Measurements from ENCODE around the gene ONECUT3. TPM values are rescaled to one million over a fixed set of nuclear protein-coding genes. Genes with fewer than 3 reads are reported as not detected.

ONECUT3 gene
- total RNA-seq, 1 donor from 2014 or later = 1.0 TPM

DNA sequence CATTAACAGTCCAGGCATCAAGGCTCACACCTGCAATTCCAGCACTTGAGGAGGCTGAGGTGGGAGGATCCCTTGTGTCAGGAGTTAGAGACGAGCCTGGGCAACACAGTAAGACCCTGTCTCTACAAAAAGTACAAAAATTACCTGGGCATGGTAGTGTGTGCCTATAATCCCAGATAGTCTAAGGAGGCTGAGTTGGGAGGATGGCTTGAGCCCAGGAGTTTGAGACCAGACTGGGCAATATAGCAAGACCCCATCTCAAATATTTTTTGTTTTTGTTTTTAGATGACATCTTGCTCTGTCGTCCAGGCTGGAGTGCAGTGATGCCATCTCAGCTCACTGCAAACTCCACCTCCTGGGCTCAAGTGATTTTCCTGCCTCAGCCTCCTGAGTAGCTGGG is 40.1 kb upstream of the ONECUT3 start:
- no peak overlapping the region for H3K4me3 Mint-ChIP-seq
- H3K27ac Mint-ChIP-seq (ENCODE audit: unreplicated experiment) = no peak overlapping the region
- H3K27me3 Mint-ChIP-seq (ENCODE audit: low read depth) = peaks cover 66% of the 10 kb centered on the region
- H3K9me3 Mint-ChIP-seq = peaks cover 4% of the 10 kb centered on the region
- TF ChIP-seq, protein P1, sequence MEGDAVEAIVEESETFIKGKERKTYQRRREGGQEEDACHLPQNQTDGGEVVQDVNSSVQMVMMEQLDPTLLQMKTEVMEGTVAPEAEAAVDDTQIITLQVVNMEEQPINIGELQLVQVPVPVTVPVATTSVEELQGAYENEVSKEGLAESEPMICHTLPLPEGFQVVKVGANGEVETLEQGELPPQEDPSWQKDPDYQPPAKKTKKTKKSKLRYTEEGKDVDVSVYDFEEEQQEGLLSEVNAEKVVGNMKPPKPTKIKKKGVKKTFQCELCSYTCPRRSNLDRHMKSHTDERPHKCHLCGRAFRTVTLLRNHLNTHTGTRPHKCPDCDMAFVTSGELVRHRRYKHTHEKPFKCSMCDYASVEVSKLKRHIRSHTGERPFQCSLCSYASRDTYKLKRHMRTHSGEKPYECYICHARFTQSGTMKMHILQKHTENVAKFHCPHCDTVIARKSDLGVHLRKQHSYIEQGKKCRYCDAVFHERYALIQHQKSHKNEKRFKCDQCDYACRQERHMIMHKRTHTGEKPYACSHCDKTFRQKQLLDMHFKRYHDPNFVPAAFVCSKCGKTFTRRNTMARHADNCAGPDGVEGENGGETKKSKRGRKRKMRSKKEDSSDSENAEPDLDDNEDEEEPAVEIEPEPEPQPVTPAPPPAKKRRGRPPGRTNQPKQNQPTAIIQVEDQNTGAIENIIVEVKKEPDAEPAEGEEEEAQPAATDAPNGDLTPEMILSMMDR (conservative IDR thresholded peaks at IDR 0.05) = no peak
- peaks cover 12% of the 10 kb centered on the region for H3K4me1 Mint-ChIP-seq
- H3K36me3 Mint-ChIP-seq (ENCODE audit: low read depth) = peaks cover 3% of the 10 kb centered on the region
- no peak for DNase-seq (ENCODE audit: low read depth, low spot score)

DNA sequence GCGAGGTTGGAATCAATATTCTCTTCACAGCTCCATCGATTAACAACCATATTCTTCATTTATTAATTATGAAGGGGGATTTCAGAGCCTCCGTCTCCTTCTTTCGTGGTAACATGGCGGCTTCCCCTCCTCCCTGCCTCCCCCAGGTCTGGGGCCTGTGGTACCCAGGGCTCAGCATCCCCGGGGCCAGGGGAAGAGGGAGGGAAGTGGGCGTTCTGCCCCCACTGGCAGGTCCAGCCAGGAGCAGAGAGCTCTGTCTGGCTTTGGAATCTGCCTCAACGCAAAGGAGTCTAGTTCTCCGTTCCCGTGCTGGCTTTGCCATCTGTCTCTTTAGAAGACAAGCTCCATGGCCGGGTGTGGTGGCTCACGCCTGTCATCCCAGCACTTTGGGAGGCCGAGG is 37.8 kb upstream of the ONECUT3 start:
- Mint-ChIP-seq H3K27me3 (ENCODE audit: low read depth) (peaks cover 63% of the 10 kb centered on the region), H3K27ac (ENCODE audit: unreplicated experiment) (no peak overlapping the region)

DNA sequence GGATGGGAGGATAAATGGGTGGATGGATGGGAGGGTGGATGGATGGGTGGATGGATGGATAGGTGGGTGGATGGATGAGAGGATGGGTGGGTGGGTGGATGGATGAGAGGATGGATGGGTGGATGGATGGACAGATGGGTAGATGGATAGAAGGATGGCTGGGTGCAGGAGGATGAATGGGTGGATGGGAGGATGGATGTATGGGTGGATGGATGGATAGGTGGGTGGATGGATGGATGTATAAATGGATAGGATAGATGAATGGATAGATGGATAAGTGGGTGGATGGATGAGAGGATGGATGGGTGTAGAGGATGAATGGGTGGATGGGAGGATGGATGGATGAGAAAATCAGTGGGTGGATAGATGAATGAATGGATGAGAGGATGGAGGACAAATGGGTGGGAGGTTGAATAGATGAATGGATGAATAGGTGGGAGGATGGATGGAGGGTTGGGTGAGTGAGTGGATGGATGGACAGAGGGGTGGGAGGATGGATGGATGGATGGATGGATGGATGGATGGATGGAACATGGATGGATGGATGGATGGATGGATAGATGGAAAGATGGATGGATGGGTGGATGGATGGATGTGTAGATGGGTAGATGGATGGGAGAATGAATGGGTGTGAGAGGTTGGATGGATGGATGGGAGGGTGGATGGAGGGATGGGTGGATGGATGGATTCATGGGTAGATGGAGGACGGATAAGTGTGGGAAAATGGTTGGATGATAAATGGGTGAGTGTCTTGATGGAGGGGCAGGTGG is 35.9 kb upstream of the ONECUT3 start:
- no peak overlapping the region for H3K27ac Mint-ChIP-seq (ENCODE audit: unreplicated experiment)
- TF ChIP-seq, protein P1 (conservative IDR thresholded peaks at IDR 0.05) = no peak
- H3K4me1 Mint-ChIP-seq = peaks cover 12% of the 10 kb centered on the region
- no peak overlapping the region for H3K4me3 Mint-ChIP-seq
- H3K36me3 Mint-ChIP-seq (ENCODE audit: low read depth) = peaks cover 3% of the 10 kb centered on the region
- peaks cover 4% of the 10 kb centered on the region for H3K9me3 Mint-ChIP-seq
- H3K27me3 Mint-ChIP-seq (ENCODE audit: low read depth) = peaks cover 69% of the 10 kb centered on the region
- no peak for DNase-seq (ENCODE audit: low read depth, low spot score)

More for the DNA sequence above, 37.8 kb upstream of the ONECUT3 start:
- DNase-seq (ENCODE audit: low read depth, low spot score) = no peak
- peaks cover 12% of the 10 kb centered on the region for H3K4me1 Mint-ChIP-seq
- no peak overlapping the region for H3K4me3 Mint-ChIP-seq
- peaks cover 3% of the 10 kb centered on the region for H3K36me3 Mint-ChIP-seq (ENCODE audit: low read depth)
- H3K9me3 Mint-ChIP-seq = peaks cover 4% of the 10 kb centered on the region
- TF ChIP-seq, protein P1 (conservative IDR thresholded peaks at IDR 0.05) = no peak

DNA sequence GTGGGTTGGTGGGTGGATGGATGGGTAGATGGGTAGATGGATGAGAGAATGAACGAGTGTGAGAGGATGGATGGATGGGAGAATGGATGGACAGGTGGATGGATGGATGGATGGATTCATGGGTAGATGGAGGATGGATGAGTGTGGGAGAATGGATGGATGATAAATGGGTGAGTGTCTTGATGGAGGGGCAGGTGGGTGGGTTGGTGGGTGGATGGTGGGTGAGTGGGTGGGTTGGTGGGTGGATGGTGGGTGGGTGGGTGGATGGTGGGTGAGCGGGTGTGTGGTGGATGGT is 35.4 kb upstream of the ONECUT3 start:
- Mint-ChIP-seq H3K27ac (ENCODE audit: unreplicated experiment) (no peak overlapping the region), H3K4me1 (peaks cover 12% of the 10 kb centered on the region), H3K27me3 (ENCODE audit: low read depth) (peaks cover 70% of the 10 kb centered on the region), H3K9me3 (peaks cover 4% of the 10 kb centered on the region), H3K36me3 (ENCODE audit: low read depth) (peaks cover 3% of the 10 kb centered on the region), H3K4me3 (no peak overlapping the region)
- TF ChIP-seq, protein P1 (conservative IDR thresholded peaks at IDR 0.05) = no peak
- DNase-seq (ENCODE audit: low read depth, low spot score) = no peak

DNA sequence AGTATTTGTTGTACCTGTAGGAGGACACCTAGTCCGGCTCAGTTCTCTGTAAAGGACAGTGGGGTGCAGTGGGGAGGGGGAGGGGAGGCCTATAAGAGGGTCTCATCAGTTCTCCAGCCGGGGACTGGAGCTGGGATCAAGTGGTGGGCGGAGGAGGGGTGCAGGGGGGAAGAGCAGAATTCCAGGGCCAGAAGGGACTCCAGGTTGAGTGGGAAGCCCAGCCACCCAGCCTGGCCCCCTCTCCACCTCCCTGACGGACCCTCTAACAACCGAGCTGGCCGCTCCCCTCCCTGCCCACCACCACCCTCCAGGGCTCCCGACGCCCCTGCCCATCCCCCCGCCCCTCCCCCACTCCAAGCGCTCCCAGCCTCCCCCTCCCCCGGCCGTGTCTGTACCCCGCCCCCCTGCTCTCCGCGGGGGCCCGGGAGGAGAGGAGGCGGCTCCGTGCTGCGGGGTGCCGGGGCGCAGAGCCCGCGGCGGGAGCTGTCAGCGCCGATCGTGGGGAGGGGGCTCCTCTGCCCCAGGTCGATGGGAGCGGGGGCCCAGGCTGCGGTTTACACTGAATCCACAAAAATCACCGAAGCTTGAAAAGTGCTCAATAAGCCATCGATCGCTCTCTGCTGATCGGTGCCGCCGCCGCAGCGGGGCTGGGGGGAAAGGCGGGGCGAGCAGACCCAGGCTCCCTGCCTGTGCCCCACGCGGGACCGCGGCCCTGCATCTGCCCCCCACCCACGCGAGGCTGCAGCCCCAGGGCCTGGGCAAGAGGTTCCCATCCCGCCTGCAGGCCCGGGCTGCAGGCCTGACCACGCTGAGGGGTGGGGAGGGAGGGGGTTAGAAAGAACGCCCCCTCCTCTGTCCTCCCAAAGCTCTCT is 34.6 kb upstream of the ONECUT3 start:
- H3K27me3 Mint-ChIP-seq (ENCODE audit: low read depth) = peaks cover 68% of the 10 kb centered on the region
- H3K9me3 Mint-ChIP-seq = peaks cover 4% of the 10 kb centered on the region
- DNase-seq (ENCODE audit: low read depth, low spot score) = no peak
- peaks cover 3% of the 10 kb centered on the region for H3K36me3 Mint-ChIP-seq (ENCODE audit: low read depth)
- H3K4me1 Mint-ChIP-seq = peaks cover 12% of the 10 kb centered on the region
- H3K4me3 Mint-ChIP-seq = no peak overlapping the region
- no peak overlapping the region for H3K27ac Mint-ChIP-seq (ENCODE audit: unreplicated experiment)
- TF ChIP-seq, protein P1 (conservative IDR thresholded peaks at IDR 0.05) = no peak

All from neural crest cell (in vitro differentiated cells).